ENCODE results near the gene ZNRD2. TPM values are rescaled to one million over a fixed set of nuclear protein-coding genes. Genes with fewer than 3 reads are reported as not detected.

ZNRD2 gene
- total RNA-seq, 1 experiment from 2014 or later: 70.9 TPM

DNA sequence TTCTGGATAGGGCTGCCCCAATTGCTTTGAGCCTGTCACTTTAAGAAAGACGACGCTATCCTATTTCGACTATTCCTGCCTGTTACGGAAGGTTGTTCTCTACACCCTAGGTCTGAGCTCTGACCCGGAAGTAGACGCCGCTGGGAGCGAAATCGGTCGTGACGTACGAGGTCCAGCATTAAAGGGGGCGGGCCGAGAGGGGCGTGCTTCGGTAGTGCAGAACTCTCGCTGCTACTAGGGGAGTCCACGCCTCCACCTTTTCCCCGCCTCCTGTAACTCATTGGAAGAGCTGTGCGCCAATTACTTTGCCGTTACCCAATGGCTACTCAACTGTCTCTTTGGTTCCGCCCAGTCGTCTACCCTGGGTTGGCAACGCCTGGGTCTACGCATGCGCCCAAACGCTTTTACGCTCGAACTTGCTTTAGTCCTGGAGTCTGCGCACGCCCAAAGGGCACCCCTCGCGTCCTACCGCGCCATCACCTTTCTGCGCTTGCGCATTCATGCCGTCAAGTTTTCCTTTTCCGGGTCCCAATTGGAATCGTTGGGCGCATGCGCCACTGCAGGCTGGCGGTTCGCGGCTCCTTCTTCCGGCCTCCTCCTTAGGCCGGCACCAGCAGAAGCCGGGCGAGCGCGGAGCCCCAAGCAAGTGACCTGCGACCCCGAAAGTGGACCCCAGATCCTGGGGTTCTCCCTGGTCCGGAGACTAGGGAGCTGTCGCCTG lies 45.1 kb downstream of the ZNRD2 start, which contains the start of gene PCNX3:
Gene PCNX3 (plus strand): TSS at position 548 of the 721 bp plus-strand sequence. CDS start 536 bp downstream, outside the sequence.
- POLR2A ChIA-PET: interaction anchor here (0.6 to 1.3 kb wide), 12 partner anchors 8 to 434 kb away, joined by 3 to 7 read pairs (median 4); partner anchors contain the start of genes EHBP1L1, MALAT1, RELA and SIPA1
- TF ChIP-seq TP53 (CRISPR knock-in tag; IDR thresholded peaks at IDR 0.05) (no peak), GABPB1 (CRISPR knock-in tag; IDR thresholded peaks at IDR 0.05) (peak; percentile 89), SMAD4 (CRISPR knock-in tag; IDR thresholded peaks at IDR 0.05) (no peak), SP1 (CRISPR knock-in tag; conservative IDR thresholded peaks at IDR 0.05) (peak; percentile 98), TEAD4 (CRISPR knock-in tag; IDR thresholded peaks at IDR 0.05) (no peak), ZBTB21 (CRISPR knock-in tag; IDR thresholded peaks at IDR 0.05; ENCODE audit: borderline replicate concordance) (peak; percentile 92), NFYB (CRISPR knock-in tag; conservative IDR thresholded peaks at IDR 0.05; ENCODE audit: low read depth) (peak; percentile 99), FOXK1 (CRISPR knock-in tag; IDR thresholded peaks at IDR 0.05) (peak; percentile 62), ZNF232 (CRISPR knock-in tag; IDR thresholded peaks at IDR 0.05) (no peak), CREM (CRISPR knock-in tag; IDR thresholded peaks at IDR 0.05) (peak; percentile 90), NR2C2 (CRISPR knock-in tag; IDR thresholded peaks at IDR 0.05) (peak; percentile 98), PRRX2 (CRISPR knock-in tag; IDR thresholded peaks at IDR 0.05) (no peak)
- TF ChIP-seq, protein P1, sequence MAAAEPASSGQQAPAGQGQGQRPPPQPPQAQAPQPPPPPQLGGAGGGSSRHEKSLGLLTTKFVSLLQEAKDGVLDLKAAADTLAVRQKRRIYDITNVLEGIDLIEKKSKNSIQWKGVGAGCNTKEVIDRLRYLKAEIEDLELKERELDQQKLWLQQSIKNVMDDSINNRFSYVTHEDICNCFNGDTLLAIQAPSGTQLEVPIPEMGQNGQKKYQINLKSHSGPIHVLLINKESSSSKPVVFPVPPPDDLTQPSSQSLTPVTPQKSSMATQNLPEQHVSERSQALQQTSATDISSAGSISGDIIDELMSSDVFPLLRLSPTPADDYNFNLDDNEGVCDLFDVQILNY (CRISPR knock-in tag; IDR thresholded peaks at IDR 0.05): 0 out of 2 replicates have a peak, but pooled peaks have one; percentile 27
- TF ChIP-seq, protein P2, sequence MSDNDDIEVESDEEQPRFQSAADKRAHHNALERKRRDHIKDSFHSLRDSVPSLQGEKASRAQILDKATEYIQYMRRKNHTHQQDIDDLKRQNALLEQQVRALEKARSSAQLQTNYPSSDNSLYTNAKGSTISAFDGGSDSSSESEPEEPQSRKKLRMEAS (CRISPR knock-in tag; IDR thresholded peaks at IDR 0.05): peak; percentile 39; the same call in 1 of the 2 replicates
- H3K36me3 Mint-ChIP-seq: peaks cover 11% of the 10 kb centered on the region
- H3K9me3 Mint-ChIP-seq: no peaks in the 10 kb centered on the region
- CTCF ChIA-PET: interaction anchor here (0.6 to 16.2 kb wide), 19 partner anchors 8 to 498 kb away, joined by 3 to 311 read pairs (median 6); partner anchors contain the start of genes CCDC85B, FAM89B, FIBP and KCNK7
- H3K27me3 Mint-ChIP-seq (ENCODE audit: low read depth): no peaks in the 10 kb centered on the region; the same call in 1 of the 2 replicates
- H3K4me3 Mint-ChIP-seq: peak within 1 kb of the TSS; percentile 94
- H3K27ac Mint-ChIP-seq: peak within 1 kb of the TSS; percentile 98
- DNase-seq (ENCODE audit: low spot score): peak; percentile 100
- peaks cover 21% of the 10 kb centered on the region for H3K4me1 Mint-ChIP-seq
- peak; percentile 91 for ATAC-seq

DNA sequence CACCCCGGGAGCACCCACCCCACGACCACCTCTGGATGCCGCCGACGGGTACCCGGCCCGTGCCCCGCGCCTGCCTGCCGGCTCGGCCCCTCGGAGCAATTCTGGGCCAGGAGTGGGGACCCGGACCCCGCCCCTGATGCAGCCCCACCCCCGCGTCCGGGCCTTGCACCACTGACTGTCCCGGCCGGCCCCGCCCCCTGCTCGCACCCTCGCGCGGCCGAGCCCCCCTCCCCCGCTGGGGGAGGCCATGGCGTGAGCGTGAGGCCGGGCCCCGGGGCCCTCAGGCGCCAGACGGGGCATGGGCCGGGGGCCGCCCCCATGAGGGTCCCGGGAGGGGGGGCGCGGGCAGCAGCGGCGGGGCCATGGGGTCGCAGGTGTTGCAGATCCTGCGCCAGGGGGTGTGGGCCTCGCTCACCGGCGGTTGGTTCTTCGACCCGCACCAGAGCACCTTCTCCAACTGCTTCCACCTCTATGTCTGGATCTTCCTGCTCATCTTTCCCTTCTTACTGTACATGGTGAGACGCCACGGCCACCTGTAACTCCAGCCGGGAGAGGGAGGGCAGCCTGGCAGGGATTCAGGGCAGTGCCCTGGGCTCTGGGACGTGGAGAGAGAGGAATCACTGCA lies 45.8 kb downstream of the ZNRD2 start:
- Mint-ChIP-seq H3K27me3 (ENCODE audit: low read depth) (no peaks in the 10 kb centered on the region; the same call in 1 of the 2 replicates), H3K27ac (peak overlapping the region; percentile 95), H3K9me3 (no peaks in the 10 kb centered on the region), H3K4me3 (peak overlapping the region; percentile 94), H3K36me3 (peaks cover 11% of the 10 kb centered on the region), H3K4me1 (peaks cover 21% of the 10 kb centered on the region)
- peak; percentile 64 for DNase-seq (ENCODE audit: low spot score)
- POLR2A ChIA-PET: interaction anchor here (0.9 to 1.3 kb wide), 5 partner anchors 9 to 117 kb away, joined by 5 to 7 read pairs (median 6); partner anchors contain the start of genes MALAT1, RELA and SIPA1
- ATAC-seq: peak; percentile 0; the same call in 1 of the 2 replicates
- CTCF ChIA-PET: interaction anchor here (0.9 to 16.2 kb wide), 12 partner anchors 9 to 499 kb away, joined by 4 to 311 read pairs (median 10); partner anchors contain the start of genes FAM89B, FIBP, KCNK7 and MUS81
- no peak for TF ChIP-seq PRRX2 (CRISPR knock-in tag; IDR thresholded peaks at IDR 0.05)
- peak; percentile 34; the same call in 1 of the 2 replicates for TF ChIP-seq HMGXB4 (CRISPR knock-in tag; IDR thresholded peaks at IDR 0.05)
- TF ChIP-seq NR2C2 (CRISPR knock-in tag; IDR thresholded peaks at IDR 0.05): no peak
- TF ChIP-seq, protein P3, sequence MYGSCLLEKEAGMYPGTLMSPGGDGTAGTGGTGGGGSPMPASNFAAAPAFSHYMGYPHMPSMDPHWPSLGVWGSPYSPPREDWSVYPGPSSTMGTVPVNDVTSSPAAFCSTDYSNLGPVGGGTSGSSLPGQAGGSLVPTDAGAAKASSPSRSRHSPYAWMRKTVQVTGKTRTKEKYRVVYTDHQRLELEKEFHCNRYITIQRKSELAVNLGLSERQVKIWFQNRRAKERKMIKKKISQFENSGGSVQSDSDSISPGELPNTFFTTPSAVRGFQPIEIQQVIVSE (CRISPR knock-in tag; IDR thresholded peaks at IDR 0.05; ENCODE audit: borderline replicate concordance): no peak
- TF ChIP-seq, protein P4, sequence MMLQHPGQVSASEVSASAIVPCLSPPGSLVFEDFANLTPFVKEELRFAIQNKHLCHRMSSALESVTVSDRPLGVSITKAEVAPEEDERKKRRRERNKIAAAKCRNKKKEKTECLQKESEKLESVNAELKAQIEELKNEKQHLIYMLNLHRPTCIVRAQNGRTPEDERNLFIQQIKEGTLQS (CRISPR knock-in tag; conservative IDR thresholded peaks at IDR 0.05): no peak
- no peak for TF ChIP-seq ZMAT4 (CRISPR knock-in tag; IDR thresholded peaks at IDR 0.05)
- TF ChIP-seq ESRRA (CRISPR knock-in tag; IDR thresholded peaks at IDR 0.05; ENCODE audit: borderline replicate concordance): no peak
